HUES6 (cell line): Measurements from ENCODE around the gene FAM181A.

Experiments
- H3K27ac ChIP-seq: 2 replicates; pipeline ENCODE4 v1.7.0; 2013; ENCODE audit warnings: low read depth, mild to moderate bottlenecking, low read length, inconsistent platforms
- H3K27me3 ChIP-seq: 2 replicates; pipeline ENCODE4 v1.6.1; 2013; ENCODE audit warnings: low read length; ENCODE audit not compliant: control insufficient read depth, insufficient read depth
- H3K36me3 ChIP-seq: 2 replicates; pipeline ENCODE4 v1.6.1; 2013; ENCODE audit warnings: low read length; ENCODE audit not compliant: control insufficient read depth, insufficient read depth
- H3K4me1 ChIP-seq: 2 replicates; pipeline ENCODE4 v1.6.1; 2013; ENCODE audit warnings: low read length; ENCODE audit not compliant: control insufficient read depth, insufficient read depth
- H3K4me3 ChIP-seq: 2 replicates; pipeline ENCODE4 v1.5.1; 2013; ENCODE audit warnings: low read depth, low read length
- H3K9ac ChIP-seq: one replicate; pipeline ENCODE4 v1.6.1; 2013; ENCODE audit warnings: mild to moderate bottlenecking, low read length
- H3K9me3 ChIP-seq: 2 replicates; pipeline ENCODE4 v1.6.1; 2013; ENCODE audit warnings: low read depth, low read length; ENCODE audit not compliant: control insufficient read depth, insufficient read depth

FAM181A gene

DNA sequence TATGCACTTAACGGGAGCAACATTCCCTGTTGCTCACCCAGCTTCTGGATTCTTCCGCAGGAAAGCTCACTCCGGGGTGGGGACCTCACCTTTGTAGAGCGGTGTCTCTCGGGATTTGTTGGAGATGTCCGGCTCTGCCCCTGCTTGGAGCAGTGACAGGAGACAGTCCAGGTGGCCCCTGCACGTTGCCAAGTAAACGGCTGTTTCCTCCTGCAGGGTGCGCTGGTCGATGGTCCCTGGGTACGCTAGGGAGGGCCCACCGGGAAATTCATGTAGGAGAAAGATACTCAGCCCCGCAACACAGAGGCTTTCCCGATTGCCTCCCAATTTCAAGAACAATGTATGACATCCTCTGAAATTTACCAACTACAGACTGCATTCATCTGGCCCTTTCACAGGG, 26.1 kb downstream of the FAM181A start:
- Histone ChIP-seq H3K36me3 (no peaks in the 10 kb centered on the region), H3K27ac (no peak overlapping the region), H3K4me3 (no peak overlapping the region), H3K9ac (no peak overlapping the region), H3K27me3 (no peaks in the 10 kb centered on the region; the same call in 1 of the 2 replicates), H3K9me3 (no peaks in the 10 kb centered on the region), H3K4me1 (peaks cover 40% of the 10 kb centered on the region; the same call in 1 of the 2 replicates)

DNA sequence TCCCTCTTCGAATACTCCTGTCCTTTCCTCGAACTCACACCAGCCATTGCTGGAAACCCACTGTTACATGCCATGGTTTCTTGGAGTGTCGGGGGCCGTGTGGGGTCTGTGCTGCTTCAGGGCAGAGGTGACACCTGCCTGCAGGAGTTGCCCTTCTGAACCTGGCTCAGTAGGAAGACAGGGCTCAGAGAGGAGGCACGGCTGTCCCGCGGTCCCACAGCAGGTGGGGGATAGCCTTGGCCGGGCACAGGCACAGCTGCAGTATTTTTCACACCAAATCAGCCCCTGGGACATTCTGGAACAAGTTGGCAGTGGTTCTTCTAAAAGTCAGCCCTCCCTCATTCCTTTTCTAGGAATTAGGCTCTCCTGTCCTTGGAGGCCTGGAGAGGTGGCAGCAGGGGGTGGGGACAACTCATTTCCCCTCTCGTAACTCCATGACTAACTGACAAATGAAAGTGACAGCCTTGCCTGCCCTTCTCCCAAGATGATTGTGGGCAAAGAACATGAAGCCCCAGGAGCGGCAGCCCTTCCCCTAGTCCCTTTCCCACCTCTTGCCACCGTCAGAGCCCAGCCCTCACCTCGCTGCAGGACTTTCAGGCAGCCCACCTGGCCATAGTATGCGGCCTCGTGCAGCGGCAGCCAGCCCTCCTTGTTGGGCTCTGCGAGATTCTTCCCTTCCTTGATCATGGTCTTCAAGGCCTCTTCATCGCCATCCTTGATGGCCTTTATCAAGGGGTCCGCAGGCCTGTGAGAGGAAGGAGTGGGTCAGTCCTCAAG, 26.8 kb downstream of the FAM181A start:
- H3K9ac ChIP-seq = no peak overlapping the region
- H3K4me1 ChIP-seq = peaks cover 47% of the 10 kb centered on the region; the same call in 1 of the 2 replicates
- H3K27me3 ChIP-seq = no peaks in the 10 kb centered on the region; the same call in 1 of the 2 replicates
- H3K27ac ChIP-seq = no peak overlapping the region
- no peak overlapping the region for H3K4me3 ChIP-seq
- no peaks in the 10 kb centered on the region for H3K36me3 ChIP-seq
- H3K9me3 ChIP-seq = no peaks in the 10 kb centered on the region

DNA sequence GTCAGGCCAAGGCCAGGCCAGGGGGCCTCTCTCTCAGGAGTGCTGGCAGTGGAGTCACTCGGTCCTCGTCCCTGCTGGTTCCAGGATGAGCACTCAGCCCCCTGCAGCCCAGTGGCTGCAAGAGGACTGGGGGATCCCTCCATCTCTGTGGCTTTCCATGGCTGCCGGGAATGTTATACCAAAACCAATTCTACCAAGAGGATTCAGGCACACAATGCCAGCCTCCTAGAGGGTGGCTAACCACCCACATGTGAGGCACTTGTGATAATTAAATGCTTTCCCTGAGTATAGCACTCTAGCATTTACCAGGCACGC, 27.3 kb downstream of the FAM181A start:
- H3K4me3 ChIP-seq = no peak overlapping the region

DNA sequence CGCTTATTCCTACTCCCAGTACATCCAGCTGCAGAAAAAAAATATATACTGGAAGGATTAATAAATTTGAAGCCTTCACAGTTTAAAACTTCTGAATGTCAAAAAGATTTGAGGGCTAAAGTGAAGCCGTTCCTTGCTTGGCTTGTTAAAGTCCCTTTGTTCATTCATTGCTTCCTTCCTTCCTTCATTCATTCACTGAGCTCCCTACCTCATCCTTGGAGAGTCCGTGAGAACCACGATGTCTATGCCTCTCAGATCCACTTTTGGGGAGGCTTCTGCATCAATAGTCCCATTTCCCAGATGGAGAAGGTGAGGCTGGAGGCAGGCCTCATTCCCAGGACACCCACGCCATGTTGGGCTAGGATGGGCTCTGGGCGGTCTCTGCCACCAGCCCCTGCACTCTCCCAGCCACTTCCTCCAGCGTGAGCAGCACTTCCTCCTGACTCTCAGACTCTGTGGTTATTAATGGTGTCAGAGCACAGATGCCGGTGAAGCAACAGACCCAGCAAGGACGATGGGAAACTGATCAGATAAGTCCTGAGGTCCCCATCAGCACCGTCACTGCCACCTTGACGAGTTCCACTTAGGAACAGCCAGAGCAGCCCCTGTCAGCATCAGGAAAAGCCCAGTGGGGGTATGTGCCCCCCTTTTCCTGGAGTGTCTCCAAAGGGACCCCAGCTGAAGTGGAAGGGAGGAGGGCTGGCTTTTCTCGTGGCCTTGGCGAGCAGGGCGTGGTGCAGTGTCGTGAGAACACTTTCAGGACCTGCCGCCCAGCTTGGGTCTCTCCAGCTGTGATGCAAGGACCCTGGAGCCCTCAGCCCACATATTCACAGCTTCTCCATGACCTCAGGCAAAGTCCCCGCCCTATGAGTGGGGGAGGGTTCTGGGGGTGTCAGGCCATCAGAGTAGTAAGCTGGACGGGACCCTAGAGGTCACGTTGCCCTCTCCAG, 28.0 kb downstream of the FAM181A start:
- Histone ChIP-seq H3K27ac (no peak overlapping the region), H3K4me3 (no peak overlapping the region), H3K27me3 (no peaks in the 10 kb centered on the region; the same call in 1 of the 2 replicates), H3K36me3 (no peaks in the 10 kb centered on the region), H3K9ac (no peak overlapping the region), H3K4me1 (peaks cover 59% of the 10 kb centered on the region), H3K9me3 (no peaks in the 10 kb centered on the region)

More for the DNA sequence above, 27.3 kb downstream of the FAM181A start:
- no peak overlapping the region for H3K9ac ChIP-seq
- no peak overlapping the region for H3K27ac ChIP-seq
- no peaks in the 10 kb centered on the region for H3K9me3 ChIP-seq
- H3K27me3 ChIP-seq = no peaks in the 10 kb centered on the region; the same call in 1 of the 2 replicates
- H3K36me3 ChIP-seq = no peaks in the 10 kb centered on the region
- peaks cover 52% of the 10 kb centered on the region for H3K4me1 ChIP-seq

DNA sequence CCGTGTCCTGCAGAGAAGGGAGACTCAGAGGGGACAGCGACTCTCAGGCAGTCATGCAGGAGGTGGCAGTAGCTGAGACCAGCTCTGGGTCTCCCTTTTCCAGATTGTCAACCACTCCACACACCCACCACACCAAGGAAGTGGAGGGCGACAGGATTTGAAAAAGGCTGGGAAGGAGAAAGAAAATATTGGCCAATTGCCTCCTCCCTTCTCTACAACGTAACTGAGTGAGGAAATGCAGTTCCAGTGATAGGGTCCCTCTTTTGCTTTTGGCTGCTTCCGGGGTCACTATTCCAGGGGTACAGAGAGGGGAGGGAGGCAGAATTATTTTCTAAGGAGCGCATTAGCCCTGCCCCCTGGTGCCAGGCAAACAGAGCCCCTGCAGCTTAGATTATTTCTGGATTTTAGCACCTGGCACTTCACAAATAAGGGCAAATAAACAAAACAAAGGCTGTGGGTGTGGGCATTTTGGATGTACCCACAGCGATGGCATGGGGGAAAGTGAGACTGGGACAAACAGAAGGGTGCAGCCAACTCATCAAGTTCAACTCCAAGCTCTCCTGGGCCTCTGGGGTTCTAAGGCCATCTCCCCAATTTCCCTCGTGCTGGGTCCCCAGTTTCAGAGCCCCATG, 28.8 kb downstream of the FAM181A start:
- Histone ChIP-seq H3K9ac (no peak overlapping the region), H3K4me3 (no peak overlapping the region), H3K4me1 (peaks cover 60% of the 10 kb centered on the region), H3K36me3 (no peaks in the 10 kb centered on the region), H3K27ac (no peak overlapping the region), H3K27me3 (no peaks in the 10 kb centered on the region; the same call in 1 of the 2 replicates), H3K9me3 (no peaks in the 10 kb centered on the region)

DNA sequence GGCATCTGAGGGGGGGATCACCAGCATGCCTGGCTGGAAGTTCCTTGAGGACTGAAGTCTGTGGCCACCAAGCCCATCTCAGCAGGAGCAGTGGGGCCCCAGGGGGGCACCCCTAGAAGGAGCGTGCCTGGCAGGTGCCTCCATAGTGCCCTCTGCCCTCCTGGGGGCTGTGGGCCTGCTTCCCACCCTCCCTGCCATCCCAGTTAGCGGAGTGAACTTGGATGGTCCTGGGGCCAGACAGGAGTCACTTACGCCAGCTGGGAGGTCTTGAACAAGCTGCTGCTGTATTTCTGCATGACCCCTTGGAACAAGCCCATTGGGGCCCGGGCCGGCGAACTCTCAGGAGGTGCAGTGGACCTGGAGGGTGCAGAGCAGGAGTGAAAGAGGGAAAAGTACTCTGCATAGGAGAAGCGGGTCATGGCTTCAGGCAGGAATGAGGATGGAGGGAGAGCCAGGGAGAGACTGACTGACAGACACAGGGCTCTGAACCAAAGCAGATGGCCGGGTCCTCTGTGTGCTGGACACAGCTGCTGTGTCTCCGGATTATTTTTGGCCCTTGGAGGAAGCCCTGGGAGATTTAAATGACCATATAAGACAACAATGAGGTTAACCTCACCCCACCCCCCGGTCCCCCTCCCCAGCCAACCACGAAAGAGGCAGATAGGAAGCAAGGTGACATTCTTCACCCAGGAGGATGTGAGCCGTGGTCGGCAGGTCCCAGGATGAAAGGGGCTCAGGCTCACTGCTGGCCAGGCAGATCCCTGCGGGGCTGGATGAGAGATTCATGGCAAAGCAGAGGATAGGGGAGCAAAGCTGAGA, 29.6 kb downstream of the FAM181A start:
- H3K9me3 ChIP-seq = no peaks in the 10 kb centered on the region
- no peak overlapping the region for H3K27ac ChIP-seq
- H3K4me3 ChIP-seq = no peak overlapping the region
- no peak overlapping the region for H3K9ac ChIP-seq
- no peaks in the 10 kb centered on the region for H3K36me3 ChIP-seq
- no peaks in the 10 kb centered on the region; the same call in 1 of the 2 replicates for H3K27me3 ChIP-seq
- peaks cover 60% of the 10 kb centered on the region for H3K4me1 ChIP-seq

DNA sequence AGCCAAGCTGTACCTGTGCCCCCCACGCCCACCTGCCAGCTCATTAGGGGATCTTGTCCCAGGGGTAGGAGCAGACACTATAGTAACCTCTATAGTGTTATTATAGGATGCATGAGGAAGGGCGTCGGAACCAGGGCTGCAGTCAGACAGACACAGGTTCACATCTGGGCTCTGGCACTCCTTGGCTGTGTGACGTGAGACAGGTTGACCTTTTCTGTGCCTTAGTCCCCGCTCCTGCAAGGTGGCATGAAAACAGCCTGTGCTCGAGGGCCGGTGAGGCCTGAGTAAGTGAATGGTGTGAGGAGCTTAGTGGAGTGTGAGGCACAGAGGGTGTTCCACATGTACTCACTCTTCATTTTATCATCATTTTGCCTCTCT, 30.2 kb downstream of the FAM181A start:
- H3K4me3 ChIP-seq = no peak overlapping the region
- no peaks in the 10 kb centered on the region; the same call in 1 of the 2 replicates for H3K27me3 ChIP-seq
- no peaks in the 10 kb centered on the region for H3K36me3 ChIP-seq
- H3K9ac ChIP-seq = no peak overlapping the region
- no peak overlapping the region for H3K27ac ChIP-seq
- no peaks in the 10 kb centered on the region for H3K9me3 ChIP-seq
- H3K4me1 ChIP-seq = peaks cover 60% of the 10 kb centered on the region

DNA sequence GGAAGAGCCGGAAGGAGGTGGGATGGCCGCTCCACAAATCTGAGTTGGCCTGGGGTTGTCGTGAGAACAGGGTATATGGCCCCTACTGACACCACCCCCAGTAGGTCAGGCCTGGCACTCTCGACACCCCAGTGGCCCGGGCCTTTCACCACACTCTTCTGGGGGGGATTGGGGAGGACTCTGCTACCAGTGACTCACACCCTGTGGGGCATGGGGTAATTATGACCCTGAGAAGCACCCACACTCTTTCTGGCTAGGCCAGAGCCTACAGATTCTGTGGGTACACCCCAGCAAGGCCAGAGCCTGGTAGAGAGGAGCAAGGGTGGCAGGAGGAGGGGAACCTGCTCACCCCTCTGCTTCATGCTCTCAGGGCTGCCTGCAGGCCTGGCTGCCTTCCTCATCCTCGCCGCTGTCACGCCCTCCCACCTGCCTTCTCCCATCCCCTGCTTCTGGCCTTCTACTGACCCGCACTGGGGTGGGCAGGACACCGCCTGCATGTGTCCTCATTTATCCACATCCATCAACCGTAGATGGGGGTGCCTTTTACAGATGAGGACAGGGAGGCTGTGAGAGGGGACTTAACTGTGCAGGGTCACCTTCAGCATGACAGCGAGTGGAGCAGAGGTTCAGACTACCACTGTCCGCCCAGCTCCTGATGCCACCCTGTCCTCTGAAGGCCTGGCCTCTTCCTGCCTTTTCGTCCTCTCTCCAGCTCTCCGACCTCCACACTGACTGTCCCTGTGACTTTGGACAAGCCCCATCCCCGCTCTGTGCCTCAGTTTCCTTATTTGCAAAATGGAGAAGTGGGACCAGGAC, 30.8 kb downstream of the FAM181A start:
- H3K36me3 ChIP-seq = no peaks in the 10 kb centered on the region
- no peaks in the 10 kb centered on the region; the same call in 1 of the 2 replicates for H3K27me3 ChIP-seq
- no peaks in the 10 kb centered on the region for H3K9me3 ChIP-seq
- no peak overlapping the region for H3K9ac ChIP-seq
- H3K4me1 ChIP-seq = peaks cover 61% of the 10 kb centered on the region
- H3K27ac ChIP-seq = no peak overlapping the region
- H3K4me3 ChIP-seq = no peak overlapping the region

DNA sequence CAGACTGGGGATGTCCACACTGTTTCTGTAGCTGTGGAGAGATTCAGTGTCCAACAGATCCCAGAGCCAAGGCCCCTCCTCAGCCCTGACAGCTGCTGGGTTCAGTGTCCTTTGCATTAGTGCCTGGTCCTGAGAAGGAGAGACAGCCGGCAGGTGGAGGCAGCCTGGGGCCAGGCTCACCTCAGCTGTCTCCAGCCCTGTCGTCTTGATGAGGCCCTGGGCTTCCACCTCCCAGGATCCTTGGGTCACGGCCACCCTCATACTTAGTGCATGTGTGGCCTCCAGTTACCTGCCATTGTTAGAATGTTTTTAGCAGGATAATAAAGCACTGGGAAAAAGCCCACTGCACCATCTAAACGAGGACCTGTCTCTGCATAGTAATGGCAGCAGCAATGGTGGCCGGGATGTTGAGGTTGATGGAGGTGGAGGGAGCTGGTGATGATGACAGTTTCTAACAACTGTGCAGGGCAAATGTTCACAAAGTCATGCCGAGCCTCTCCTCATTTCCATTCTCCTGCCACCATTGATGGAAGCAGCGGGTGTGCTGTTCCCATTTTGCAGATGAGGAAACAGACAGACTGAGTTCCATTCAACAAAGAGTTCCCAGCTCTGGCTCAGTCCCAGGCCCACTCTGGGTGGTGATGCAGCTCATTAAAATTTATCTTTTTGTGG, 31.6 kb downstream of the FAM181A start:
- H3K4me1 ChIP-seq = peaks cover 55% of the 10 kb centered on the region
- no peaks in the 10 kb centered on the region for H3K36me3 ChIP-seq
- H3K27ac ChIP-seq = no peak overlapping the region
- H3K9me3 ChIP-seq = no peaks in the 10 kb centered on the region
- no peak overlapping the region for H3K4me3 ChIP-seq
- peak overlapping the region; percentile 16 for H3K9ac ChIP-seq
- H3K27me3 ChIP-seq = no peaks in the 10 kb centered on the region; the same call in 1 of the 2 replicates
